Smooth muscle cell of the brain vasculature (primary cell): ENCODE results near the gene C19orf47.

Experiments
- DNase-seq: peaks from one replicate; pipeline ENCODE4 v3.0.0-alpha.2; 2012; ENCODE audit warnings: low read depth, low spot score

C19orf47 gene

GRCh38 chr19:40315812-40316470 is 32.3 kb downstream of the C19orf47 start:
- no peak for DNase-seq

- DNase-seq, result no peak
Measured at GRCh38 chr19:40314656-40315055, 33.5 kb downstream of the C19orf47 start.

GRCh38 chr19:40313229-40313983 is 34.8 kb downstream of the C19orf47 start:
- DNase-seq, result no peak

- no peak for DNase-seq
Measured at GRCh38 chr19:40312533-40312932, 35.7 kb downstream of the C19orf47 start.

- no peak for DNase-seq
Measured at GRCh38 chr19:40309666-40310065, 38.5 kb downstream of the C19orf47 start.

GRCh38 chr19:40305403-40305802 is 42.8 kb downstream of the C19orf47 start:
- peak; percentile 88 for DNase-seq

GRCh38 chr19:40304306-40304705 is 43.9 kb downstream of the C19orf47 start:
- no peak for DNase-seq

DNA sequence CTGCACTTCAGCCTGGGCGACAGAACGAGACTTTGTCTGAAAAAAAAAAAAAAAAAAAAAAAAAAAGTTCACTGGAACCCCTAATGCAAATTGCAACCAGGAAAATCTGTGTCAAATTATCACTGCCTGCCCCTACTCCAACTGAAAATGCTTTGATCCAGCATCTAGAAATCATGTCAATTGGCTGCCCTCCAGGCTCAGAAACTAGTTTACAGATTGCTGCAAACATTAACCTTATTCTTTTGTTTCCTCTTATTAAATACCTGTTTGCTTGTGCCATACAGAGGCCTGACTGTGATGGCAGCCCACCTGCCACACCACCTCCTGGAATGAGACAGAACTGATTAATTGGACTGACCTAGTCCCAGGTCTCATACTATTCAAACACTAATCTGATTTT is 44.4 kb downstream of the C19orf47 start:
- no peak for DNase-seq

DNA sequence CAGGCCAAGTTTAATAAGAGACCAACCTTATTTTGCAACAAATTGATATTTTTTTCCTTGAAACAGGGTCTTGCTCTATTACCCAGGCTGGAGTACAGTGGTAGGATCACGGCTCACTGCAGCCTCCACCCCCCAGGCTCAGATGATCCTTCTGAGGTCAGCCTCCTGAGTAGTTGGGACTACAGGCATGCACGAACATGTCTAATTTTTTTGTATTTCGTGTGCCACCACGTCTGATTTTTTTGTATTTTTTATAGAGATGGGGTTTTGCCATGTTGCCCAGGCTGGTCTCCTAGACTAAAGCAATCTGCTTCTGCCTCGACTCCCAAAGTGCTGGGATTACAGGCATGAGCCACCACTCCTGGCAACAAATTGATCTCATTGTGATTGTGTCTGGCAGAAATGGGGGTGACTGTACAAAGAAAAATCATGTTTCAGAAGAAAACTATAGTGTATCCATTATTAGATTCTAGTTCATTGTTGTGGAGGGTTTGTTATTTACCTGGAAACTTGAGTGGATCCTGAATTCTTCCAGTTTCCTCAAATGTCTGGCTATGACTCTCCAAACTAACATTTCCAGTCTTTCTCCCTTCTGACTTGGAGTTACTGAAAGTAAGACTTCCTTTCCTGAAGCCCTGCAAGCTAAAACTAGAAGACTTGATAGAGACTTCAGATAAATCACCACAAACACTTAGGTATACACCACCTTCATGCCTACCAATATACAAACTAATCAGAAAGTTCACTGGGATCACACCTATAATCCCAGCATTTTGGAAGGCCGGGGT is 45.8 kb downstream of the C19orf47 start:
- DNase-seq, result no peak

- DNase-seq, result no peak
Measured at GRCh38 chr19:40300668-40301067, 47.5 kb downstream of the C19orf47 start.

- DNase-seq, result no peak
Measured at GRCh38 chr19:40298026-40298425, 50.2 kb downstream of the C19orf47 start.

DNA sequence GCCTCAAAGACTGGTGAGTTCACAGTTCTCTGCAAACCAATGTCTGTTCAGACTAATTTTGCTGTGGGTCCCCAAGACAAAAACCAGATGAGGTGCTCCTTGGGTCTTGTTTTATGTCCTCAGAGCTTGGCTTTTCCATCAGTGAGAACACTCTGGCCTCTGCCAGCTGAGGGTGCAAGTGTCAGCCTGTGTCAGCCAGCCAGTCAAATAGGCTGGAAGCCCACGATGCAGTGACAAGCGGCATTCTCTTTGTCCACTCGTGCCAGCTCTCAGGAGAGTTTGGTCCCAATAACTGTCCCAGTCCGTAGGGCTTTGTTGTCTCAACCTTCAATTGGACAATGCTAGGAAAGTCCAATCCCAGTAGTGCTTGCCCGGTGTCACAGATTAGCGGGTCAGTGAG is 53.6 kb downstream of the C19orf47 start:
- no peak for DNase-seq

GRCh38 chr19:40286971-40287421 is 61.2 kb downstream of the C19orf47 start:
- no peak for DNase-seq

DNA sequence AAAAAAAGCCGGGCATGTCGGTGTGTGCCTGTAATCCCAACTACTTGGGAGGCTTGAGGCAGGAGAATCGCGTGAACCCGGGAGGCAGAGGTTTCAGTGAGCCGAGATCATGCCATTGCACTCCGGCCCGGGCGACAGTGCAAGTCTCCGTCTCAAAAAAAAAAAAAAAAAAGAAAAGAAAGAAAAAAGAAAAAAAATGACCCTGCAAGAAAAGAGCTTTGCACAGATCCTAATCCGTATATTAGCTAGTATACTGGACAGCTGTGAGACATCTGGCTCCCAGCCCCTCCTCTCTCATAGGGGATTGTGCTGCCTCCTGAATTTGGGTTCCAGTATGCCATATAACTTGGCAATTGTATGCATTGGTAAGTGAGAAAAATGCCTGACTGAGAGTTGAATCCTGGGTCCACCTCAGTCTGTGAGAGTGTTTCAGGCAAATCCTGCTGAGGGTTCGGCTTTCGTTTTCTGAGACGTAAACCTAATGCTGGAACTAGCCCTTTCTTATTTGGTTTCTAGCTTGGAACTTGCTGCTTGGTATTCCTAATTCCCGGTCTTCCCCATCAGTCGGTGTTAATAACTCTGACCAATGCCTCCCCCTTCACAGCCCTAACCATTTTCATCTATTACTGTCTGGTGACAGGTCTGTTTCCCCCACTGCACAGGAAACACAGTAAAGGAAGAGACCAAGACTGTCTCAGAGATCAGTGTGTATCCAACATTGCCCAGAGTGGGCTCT is 61.8 kb downstream of the C19orf47 start:
- DNase-seq, result no peak

DNA sequence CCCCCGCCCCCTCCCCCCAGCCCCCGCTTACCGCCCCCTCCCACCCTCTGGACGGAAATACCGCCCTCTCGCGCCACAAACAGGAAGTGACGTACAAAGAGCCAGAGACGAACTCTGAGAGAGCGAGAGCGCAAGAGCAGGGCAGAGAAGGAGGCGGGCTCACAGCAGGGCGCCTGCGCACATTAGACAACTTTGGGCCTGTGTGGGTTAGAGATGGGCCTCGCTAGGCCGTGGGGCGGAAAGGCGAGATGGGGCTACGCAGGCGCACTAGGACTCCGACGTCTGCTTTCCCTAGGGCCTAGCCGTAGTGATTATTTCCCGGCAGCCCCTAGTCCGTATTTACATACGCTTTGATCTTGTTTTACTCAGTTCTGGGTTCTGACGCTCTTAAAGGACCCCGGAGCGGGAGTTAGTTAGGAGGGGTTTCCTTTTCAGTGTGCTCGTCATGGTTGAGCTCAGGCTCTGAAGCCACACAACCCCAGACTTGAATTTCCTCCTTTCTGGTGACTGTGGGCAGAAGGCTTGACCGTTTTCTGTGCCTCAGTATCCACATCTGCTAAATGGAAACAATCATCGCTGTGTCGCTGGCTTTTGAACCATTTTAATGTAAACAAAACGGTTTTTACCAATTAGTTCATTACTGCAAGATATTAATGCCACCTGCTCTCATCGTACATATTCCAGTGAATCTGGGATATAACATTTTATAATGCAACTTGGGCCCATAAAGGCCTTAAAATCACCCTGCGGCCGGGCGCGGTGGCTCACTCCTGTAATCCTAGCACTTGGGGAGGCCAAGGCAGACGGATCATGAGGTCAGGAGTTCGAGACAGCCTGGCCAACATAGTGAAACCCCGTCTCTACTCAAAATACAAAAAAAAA is 62.6 kb downstream of the C19orf47 start:
- DNase-seq, result peak; percentile 99

- no peak for DNase-seq
Measured at GRCh38 chr19:40284501-40285352, 63.5 kb downstream of the C19orf47 start, which contains the start of gene AKT2. AKT2 (minus strand) TSS chr19:40285345; CDS start chr19:40265267, 20,078 bp downstream.

GRCh38 chr19:40284251-40284500 is 64.0 kb downstream of the C19orf47 start:
- DNase-seq, result no peak

GRCh38 chr19:40283414-40284250 is 64.6 kb downstream of the C19orf47 start:
- no peak for DNase-seq

DNA sequence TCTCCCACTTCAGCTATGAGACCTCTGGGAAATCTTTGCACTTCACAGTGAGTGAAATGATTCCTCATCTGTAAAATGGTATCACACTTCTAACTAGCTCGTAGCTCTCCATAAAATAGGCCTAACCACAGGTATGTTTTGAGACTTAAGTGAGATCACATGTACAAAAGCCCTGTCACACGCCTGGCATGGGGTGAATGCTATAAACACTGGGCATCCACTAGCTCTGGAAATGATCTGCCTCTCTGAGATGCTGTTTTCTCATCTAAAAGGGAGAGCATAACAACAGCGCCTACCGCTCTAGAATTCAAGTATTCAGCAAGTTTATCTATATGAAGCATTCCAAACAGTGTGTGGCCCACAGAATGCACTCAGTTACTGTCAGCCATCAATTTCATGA is 65.3 kb downstream of the C19orf47 start:
- no peak for DNase-seq
